Neural cell (in vitro differentiated cells): ENCODE data around the gene PRKCE. TPM values are rescaled to one million over a fixed set of nuclear protein-coding genes. Genes with fewer than 3 reads are reported as not detected.

Experiments
- H2AFZ ChIP-seq: fragments of 200-600, 300-800 bp; sonication (generic), shearing (Covaris generic); 2 replicates; pipeline ENCODE4 v1.6.0; 2014; ENCODE audit warnings: low read depth, mild to moderate bottlenecking, antibody characterized with exemption, low read length, moderate library complexity
- H3F3A ChIP-seq: fragments of 200-600 bp; shearing (Covaris generic); 2 replicates; pipeline ENCODE4 v1.6.1; 2016; ENCODE audit warnings: mild to moderate bottlenecking, moderate library complexity, mixed read lengths, antibody characterized with exemption, low read length; ENCODE audit not compliant: insufficient read depth, poor library complexity, severe bottlenecking
- H3K27ac ChIP-seq: fragments of 200-600, 300-800 bp; sonication (generic), shearing (Covaris generic); 2 replicates; pipeline ENCODE4 v1.5.1; 2014; ENCODE audit warnings: mild to moderate bottlenecking, low read length, moderate library complexity
- H3K27me3 ChIP-seq: fragments of 300-800, 200-600 bp; sonication (generic), shearing (Covaris generic); 2 replicates; pipeline ENCODE4 v1.6.0; 2014; ENCODE audit warnings: mild to moderate bottlenecking, low read depth, low read length, moderate library complexity; ENCODE audit not compliant: insufficient read depth
- H3K36me3 ChIP-seq: fragments of 300-800, 200-600 bp; sonication (generic), shearing (Covaris generic); 2 replicates; pipeline ENCODE4 v1.5.1; 2014; ENCODE audit warnings: mild to moderate bottlenecking, antibody characterized with exemption, low read length, moderate library complexity; ENCODE audit not compliant: insufficient read depth
- H3K4me2 ChIP-seq: fragments of 300-800, 200-600 bp; sonication (generic), shearing (Covaris generic); 2 replicates; pipeline ENCODE4 v1.6.0; 2014; ENCODE audit warnings: mild to moderate bottlenecking, low read length
- H3K4me3 ChIP-seq: fragments of 300-800, 200-600 bp; sonication (generic), shearing (Covaris generic); 2 replicates; pipeline ENCODE4 v1.5.1; 2014; ENCODE audit warnings: mild to moderate bottlenecking, low read length, moderate library complexity
- H3K79me2 ChIP-seq: fragments of 200-600 bp; shearing (Covaris generic); replicated peaks from 2 replicates; pipeline ENCODE4 v1.6.0; 2014; ENCODE audit warnings: mild to moderate bottlenecking, low read length, moderate library complexity; ENCODE audit not compliant: insufficient read depth
- H3K9ac ChIP-seq: fragments of 300-800, 200-600 bp; sonication (generic), shearing (Covaris generic); 2 replicates; pipeline ENCODE4 v1.6.1; 2016; ENCODE audit warnings: mild to moderate bottlenecking, low read length, mixed read lengths
- H3K9me2 ChIP-seq: fragments of 200-600 bp; shearing (Covaris generic); 2 replicates; pipeline ENCODE4 v1.6.1; 2016; ENCODE audit warnings: mild to moderate bottlenecking, low read length, mixed read lengths; ENCODE audit not compliant: insufficient read depth
- H3K9me3 ChIP-seq: fragments of 200-600, 300-800 bp; sonication (generic), shearing (Covaris generic); 2 replicates; pipeline ENCODE4 v1.6.1; 2016; ENCODE audit warnings: mild to moderate bottlenecking, mixed run types, low read length, moderate library complexity, mixed read lengths
- H4K20me1 ChIP-seq: fragments of 200-600 bp; shearing (Covaris generic); 2 replicates; pipeline ENCODE4 v1.6.1; 2016; ENCODE audit warnings: mild to moderate bottlenecking, mixed run types; ENCODE audit not compliant: insufficient read depth
- CTCF ChIP-seq: fragments of 450-650 bp; IDR thresholded peaks from 2 replicates; pipeline ENCODE4 v1.5.1; 2014; ENCODE audit warnings: antibody characterized with exemption, mild to moderate bottlenecking, moderate library complexity; ENCODE audit not compliant: poor library complexity, severe bottlenecking
- EP300 ChIP-seq: fragments of 450-650 bp; conservative IDR thresholded peaks from 2 replicates; pipeline ENCODE4 v1.6.1; 2014; ENCODE audit warnings: antibody characterized with exemption, mild to moderate bottlenecking, moderate library complexity; ENCODE audit not compliant: poor library complexity, severe bottlenecking
- EZH2 ChIP-seq: fragments of 200-600, 300-800 bp; shearing (Covaris generic), sonication (generic); IDR thresholded peaks from 2 replicates; pipeline ENCODE4 v1.6.1; 2014; ENCODE audit warnings: antibody characterized with exemption, low read length, borderline replicate concordance, mild to moderate bottlenecking; ENCODE audit not compliant: insufficient read depth, poor library complexity, severe bottlenecking
- MXI1 ChIP-seq: fragments of 450-650 bp; conservative IDR thresholded peaks from 2 replicates; pipeline ENCODE4 v1.6.1; 2014; ENCODE audit warnings: antibody characterized with exemption, mild to moderate bottlenecking; ENCODE audit not compliant: poor library complexity, severe bottlenecking
- POLR2AphosphoS5 ChIP-seq: IDR thresholded peaks from 2 replicates; pipeline ENCODE4 v1.6.1; 2012
- RAD21 ChIP-seq: fragments of 450-650 bp; conservative IDR thresholded peaks from 2 replicates; pipeline ENCODE4 v1.6.1; 2014; ENCODE audit warnings: antibody characterized with exemption, mild to moderate bottlenecking, moderate library complexity
- REST ChIP-seq: IDR thresholded peaks from 2 replicates; pipeline ENCODE4 v1.6.1; 2012; ENCODE audit warnings: borderline replicate concordance
- SMC3 ChIP-seq: fragments of 450-650 bp; conservative IDR thresholded peaks from 2 replicates; pipeline ENCODE4 v1.6.1; 2014; ENCODE audit warnings: antibody characterized with exemption, mild to moderate bottlenecking, moderate library complexity; ENCODE audit not compliant: poor library complexity
- TAF1 ChIP-seq: IDR thresholded peaks from 2 replicates; pipeline ENCODE4 v1.6.1; 2012; ENCODE audit warnings: low read depth
- polyA plus RNA-seq: library from polyadenylated mRNA; depleted of rRNA; stranded (reverse); fragments of >200 nt; gene quantifications from 2 replicates; pipeline ENCODE4 v1.2.3, GENCODE V29; 2014

Gene PRKCE
- polyA plus RNA-seq, 1 donor from 2014 or later, result 5.4 TPM

- TF ChIP-seq EZH2 (no peak), POLR2AphosphoS5 (no peak), TAF1 (no peak), REST (no peak), SMC3 (no peak), EP300 (no peak), RAD21 (no peak)
- no peaks in the 10 kb centered on the region for H3K36me3 ChIP-seq
- no peak overlapping the region for H3K4me3 ChIP-seq
- no peaks in the 10 kb centered on the region for H4K20me1 ChIP-seq
- H3F3A ChIP-seq, result no peaks in the 10 kb centered on the region
- no peak overlapping the region for H2AFZ ChIP-seq
- H3K9ac ChIP-seq, result no peak overlapping the region
- H3K9me3 ChIP-seq, result no peaks in the 10 kb centered on the region
- H3K27ac ChIP-seq, result no peak overlapping the region
- no peaks in the 10 kb centered on the region for H3K79me2 ChIP-seq
- H3K27me3 ChIP-seq, result no peaks in the 10 kb centered on the region
- no peaks in the 10 kb centered on the region for H3K9me2 ChIP-seq
- H3K4me2 ChIP-seq, result no peak overlapping the region
These were observed 424.8 kb downstream of the PRKCE start for GRCh38 chr2:46076251-46076650.

GRCh38 chr2:46076875-46077274, 425.4 kb downstream of the PRKCE start:
- Histone ChIP-seq H3F3A (no peaks in the 10 kb centered on the region), H2AFZ (no peak overlapping the region), H3K4me2 (no peak overlapping the region), H3K27ac (no peak overlapping the region), H3K4me3 (no peak overlapping the region), H3K27me3 (no peaks in the 10 kb centered on the region), H3K9me2 (no peaks in the 10 kb centered on the region), H3K9ac (no peak overlapping the region), H3K9me3 (no peaks in the 10 kb centered on the region), H3K36me3 (no peaks in the 10 kb centered on the region), H3K79me2 (no peaks in the 10 kb centered on the region), H4K20me1 (no peaks in the 10 kb centered on the region)
- TF ChIP-seq EP300 (no peak), TAF1 (no peak), RAD21 (no peak), SMC3 (no peak), EZH2 (no peak), REST (no peak), CTCF (no peak), POLR2AphosphoS5 (no peak), MXI1 (no peak)
